ENCODE measurements around the gene MEI1. TPM values are rescaled to one million over a fixed set of nuclear protein-coding genes. Genes with fewer than 3 reads are reported as not detected.

Gene MEI1
- total RNA-seq, 1 donor from 2014 or later, result 1.3 TPM

- H3K9me3 Mint-ChIP-seq, result no peaks in the 10 kb centered on the region
- no peaks in the 10 kb centered on the region for H3K36me3 Mint-ChIP-seq
- peak; percentile 23 to 64 for DNase-seq (ENCODE audit: low spot score in 2 of 2, unreplicated experiment in 2 of 2)
- H3K4me3 Mint-ChIP-seq, result no peak overlapping the region
- no peaks in the 10 kb centered on the region for H3K4me1 Mint-ChIP-seq
- peaks cover 33% of the 10 kb centered on the region for H3K27me3 Mint-ChIP-seq (ENCODE audit: low read depth)
- no peak overlapping the region for H3K27ac Mint-ChIP-seq
- no peak for TF ChIP-seq CTCF (IDR thresholded peaks at IDR 0.05; ENCODE audit: unreplicated experiment)
Observed at GRCh38 chr22:41746567-41747400, 47.5 kb downstream of the MEI1 start.

- TF ChIP-seq CTCF (IDR thresholded peaks at IDR 0.05; ENCODE audit: unreplicated experiment), result no peak
- Mint-ChIP-seq H3K9me3 (no peaks in the 10 kb centered on the region), H3K27ac (no peak overlapping the region), H3K4me1 (no peaks in the 10 kb centered on the region), H3K4me3 (no peak overlapping the region), H3K36me3 (no peaks in the 10 kb centered on the region), H3K27me3 (ENCODE audit: low read depth) (peaks cover 8% of the 10 kb centered on the region)
- no peak for DNase-seq (ENCODE audit: low spot score in 2 of 2, unreplicated experiment in 2 of 2)
Observed at GRCh38 chr22:41752011-41752970, 53.0 kb downstream of the MEI1 start.

- H3K27ac Mint-ChIP-seq, result no peak overlapping the region
- peaks cover 8% of the 10 kb centered on the region for H3K27me3 Mint-ChIP-seq (ENCODE audit: low read depth)
- no peak for TF ChIP-seq CTCF (IDR thresholded peaks at IDR 0.05; ENCODE audit: unreplicated experiment)
- H3K4me1 Mint-ChIP-seq, result no peaks in the 10 kb centered on the region
- DNase-seq (ENCODE audit: low spot score in 2 of 2, unreplicated experiment in 2 of 2), result no peak
- H3K9me3 Mint-ChIP-seq, result no peaks in the 10 kb centered on the region
- H3K4me3 Mint-ChIP-seq, result no peak overlapping the region
- no peaks in the 10 kb centered on the region for H3K36me3 Mint-ChIP-seq
Observed at GRCh38 chr22:41753984-41754383, 54.7 kb downstream of the MEI1 start.

- TF ChIP-seq CTCF (IDR thresholded peaks at IDR 0.05; ENCODE audit: unreplicated experiment), result no peak
- Mint-ChIP-seq H3K36me3 (no peaks in the 10 kb centered on the region), H3K4me3 (no peak overlapping the region), H3K9me3 (no peaks in the 10 kb centered on the region), H3K27me3 (ENCODE audit: low read depth) (no peaks in the 10 kb centered on the region), H3K27ac (no peak overlapping the region), H3K4me1 (no peaks in the 10 kb centered on the region)
- DNase-seq (ENCODE audit: low spot score in 2 of 2, unreplicated experiment in 2 of 2), result no peak
Observed at GRCh38 chr22:41757502-41757901, 58.2 kb downstream of the MEI1 start.

GRCh38 chr22:41758231-41758630, 58.9 kb downstream of the MEI1 start:
- Mint-ChIP-seq H3K27ac (no peak overlapping the region), H3K9me3 (no peaks in the 10 kb centered on the region), H3K27me3 (ENCODE audit: low read depth) (no peaks in the 10 kb centered on the region), H3K36me3 (no peaks in the 10 kb centered on the region), H3K4me1 (no peaks in the 10 kb centered on the region), H3K4me3 (no peak overlapping the region)
- TF ChIP-seq CTCF (IDR thresholded peaks at IDR 0.05; ENCODE audit: unreplicated experiment), result no peak
- no peak for DNase-seq (ENCODE audit: low spot score in 2 of 2, unreplicated experiment in 2 of 2)
